ENCODE measurements around the gene ATP7B. TPM values are rescaled to one million over a fixed set of nuclear protein-coding genes. Genes with fewer than 3 reads are reported as not detected.

Gene ATP7B
- total RNA-seq, 1 donor from 2014 or later: 137 TPM

- H3K4me1 Mint-ChIP-seq: peaks cover 24% of the 10 kb centered on the region
- no peak for TF ChIP-seq CTCF (IDR thresholded peaks at IDR 0.05; ENCODE audit: unreplicated experiment)
- no peaks in the 10 kb centered on the region for H3K27me3 Mint-ChIP-seq (ENCODE audit: low read depth)
- no peak overlapping the region for H3K4me3 Mint-ChIP-seq
- peaks cover 20% of the 10 kb centered on the region for H3K36me3 Mint-ChIP-seq
- peaks cover 5% of the 10 kb centered on the region for H3K9me3 Mint-ChIP-seq
- no peak for DNase-seq (ENCODE audit: low spot score in 2 of 2, unreplicated experiment in 2 of 2)
- H3K27ac Mint-ChIP-seq: no peak overlapping the region
Observed at GRCh38 chr13:51976423-51976822, 34.8 kb downstream of the ATP7B start.

DNA sequence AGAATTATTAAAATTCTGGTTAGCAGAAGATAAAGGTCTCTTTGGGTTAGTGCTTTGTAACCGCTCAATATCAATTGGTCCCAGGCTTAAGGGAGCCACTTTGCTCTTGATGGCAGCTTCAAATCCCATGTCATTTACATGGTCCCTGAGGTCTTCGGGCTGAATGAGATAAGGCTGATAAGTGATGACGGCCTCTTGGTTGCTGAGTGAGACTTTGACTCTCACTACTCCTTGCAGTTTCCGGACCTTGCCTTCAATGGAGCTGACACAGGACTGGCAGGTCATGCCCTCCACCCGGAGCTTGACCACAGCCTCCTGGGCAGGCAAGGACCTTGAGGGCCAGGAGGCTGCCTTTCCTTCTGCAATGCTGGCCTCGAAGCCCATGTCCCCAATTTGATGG, 36.8 kb downstream of the ATP7B start:
- Mint-ChIP-seq H3K4me3 (no peak overlapping the region), H3K36me3 (peaks cover 20% of the 10 kb centered on the region), H3K27ac (no peak overlapping the region), H3K4me1 (peaks cover 4% of the 10 kb centered on the region), H3K9me3 (peaks cover 5% of the 10 kb centered on the region), H3K27me3 (ENCODE audit: low read depth) (no peaks in the 10 kb centered on the region)
- no peak for DNase-seq (ENCODE audit: low spot score in 2 of 2, unreplicated experiment in 2 of 2)
- no peak for TF ChIP-seq CTCF (IDR thresholded peaks at IDR 0.05; ENCODE audit: unreplicated experiment)

- no peaks in the 10 kb centered on the region for H3K9me3 Mint-ChIP-seq
- H3K36me3 Mint-ChIP-seq: peaks cover 19% of the 10 kb centered on the region
- no peaks in the 10 kb centered on the region for H3K4me1 Mint-ChIP-seq
- H3K27ac Mint-ChIP-seq: no peak overlapping the region
- no peak for TF ChIP-seq CTCF (IDR thresholded peaks at IDR 0.05; ENCODE audit: unreplicated experiment)
- DNase-seq (ENCODE audit: low spot score in 2 of 2, unreplicated experiment in 2 of 2): no peak
- H3K4me3 Mint-ChIP-seq: no peak overlapping the region
- H3K27me3 Mint-ChIP-seq (ENCODE audit: low read depth): no peaks in the 10 kb centered on the region
Observed at GRCh38 chr13:51971520-51972426, 39.5 kb downstream of the ATP7B start.

GRCh38 chr13:51970349-51970748, 40.9 kb downstream of the ATP7B start:
- no peaks in the 10 kb centered on the region for H3K27me3 Mint-ChIP-seq (ENCODE audit: low read depth)
- H3K4me3 Mint-ChIP-seq: no peak overlapping the region
- no peak overlapping the region for H3K27ac Mint-ChIP-seq
- H3K4me1 Mint-ChIP-seq: no peaks in the 10 kb centered on the region
- H3K36me3 Mint-ChIP-seq: peaks cover 24% of the 10 kb centered on the region
- no peak for DNase-seq (ENCODE audit: low spot score in 2 of 2, unreplicated experiment in 2 of 2)
- no peak for TF ChIP-seq CTCF (IDR thresholded peaks at IDR 0.05; ENCODE audit: unreplicated experiment)
- H3K9me3 Mint-ChIP-seq: no peaks in the 10 kb centered on the region

- Mint-ChIP-seq H3K4me1 (no peaks in the 10 kb centered on the region), H3K4me3 (no peak overlapping the region), H3K9me3 (no peaks in the 10 kb centered on the region), H3K27ac (no peak overlapping the region), H3K36me3 (peaks cover 14% of the 10 kb centered on the region), H3K27me3 (ENCODE audit: low read depth) (no peaks in the 10 kb centered on the region)
- no peak for TF ChIP-seq CTCF (IDR thresholded peaks at IDR 0.05; ENCODE audit: unreplicated experiment)
- no peak for DNase-seq (ENCODE audit: low spot score in 2 of 2, unreplicated experiment in 2 of 2)
Observed at GRCh38 chr13:51967482-51968446, 43.5 kb downstream of the ATP7B start.
